A549 (cell line): Measurements from ENCODE around the gene ANKRD13D. TPM values are rescaled to one million over a fixed set of nuclear protein-coding genes. Genes with fewer than 3 reads are reported as not detected.

Experiments used
- ATAC-seq, 2 experiments: fragments of 200-7000 bp in 1 of 2; fragments of >200 bp in 1 of 2; cut with Nextera tagmentation in 1 of 2; cut with Tn5 transposase in 1 of 2; 3 replicates each; pipeline versions ENCODE4 v1.8.0 to v1.9.1; 2018 to 2020; ENCODE audit warnings: mild to moderate bottlenecking in 1 of 2, moderate library complexity in 1 of 2
- CTCF ChIA-PET: fragments of 300-600 bp; sonication (Branson Sonifier 250); formaldehyde crosslinking; extraction: SDS; loops from one replicate; lab custom pipeline; 2021; ENCODE audit warnings: antibody characterized with exemption, inconsistent platforms; lab: Yijun Ruan, JAX
- POLR2A ChIA-PET: fragments of 350-600 bp; formaldehyde crosslinking; extraction: SDS; loops from one replicate; lab custom pipeline; 2021; ENCODE audit warnings: antibody characterized with exemption, inconsistent platforms; lab: Yijun Ruan, JAX
- DNase-seq, 2 experiments: peaks; one replicate each; pipeline versions ENCODE4 v3.0.0 to v3.0.0-alpha.2; 2011 to 2016; ENCODE audit warnings: low read depth in 1 of 2, low spot score in 1 of 2
- FAIRE-seq: peaks from 2 replicates; lab custom pipeline; 2011; peaks lifted over from hg19 to GRCh38; lab: Jason Lieb, UNC
- H3K27ac ChIP-seq, 2 experiments: fragments of >200 bp; sonication (Bioruptor Twin); formaldehyde crosslinking; 3 replicates each; pipeline ENCODE4 v1.5.1; 2016 to 2017
- H3K4me1 ChIP-seq: fragments of >200 bp; sonication (Bioruptor Twin); formaldehyde crosslinking; 3 replicates; pipeline ENCODE4 v1.6.1; 2016
- H3K4me2 ChIP-seq: fragments of >200 bp; sonication (Bioruptor Twin); formaldehyde crosslinking; 3 replicates; pipeline ENCODE4 v1.6.1; 2016
- H3K4me3 ChIP-seq: fragments of >200 bp; sonication (Bioruptor Twin); formaldehyde crosslinking; 3 replicates; pipeline ENCODE4 v1.5.1; 2016
- H3K9me3 ChIP-seq: fragments of >200 bp; sonication (Bioruptor Twin); formaldehyde crosslinking; 3 replicates; pipeline ENCODE4 v1.6.1; 2016
- BHLHE40 ChIP-seq: IDR thresholded peaks from 2 replicates; pipeline ENCODE4 v1.6.1; 2012; ENCODE audit warnings: low read depth, low read length, inconsistent platforms
- CBX2 ChIP-seq: fragments of 200-600 bp; sonication (generic); IDR thresholded peaks from 2 replicates; pipeline ENCODE4 v1.6.1; 2016; ENCODE audit warnings: low read depth, mild to moderate bottlenecking, borderline replicate concordance
- CEBPB ChIP-seq, 2 experiments: fragments of >200 bp in 1 of 2; sonication (Bioruptor Twin) in 1 of 2; formaldehyde crosslinking in 1 of 2; IDR thresholded peaks; 2 replicates each; pipeline ENCODE4 v1.6.1; 2012 to 2016
- EHMT2 ChIP-seq: fragments of 200-600 bp; sonication (generic); IDR thresholded peaks from 2 replicates; pipeline ENCODE4 v1.6.1; 2016; ENCODE audit warnings: antibody characterized with exemption, low read depth, mild to moderate bottlenecking, moderate library complexity
- GATA3 ChIP-seq: IDR thresholded peaks from 2 replicates; pipeline ENCODE4 v1.6.1; 2012; ENCODE audit warnings: borderline replicate concordance
- HDAC2 ChIP-seq: fragments of 200-600 bp; sonication (generic); IDR thresholded peaks from 2 replicates; pipeline ENCODE4 v1.6.1; 2016
- JUN ChIP-seq, 2 experiments: fragments of >200 bp; sonication (Bioruptor Twin); formaldehyde crosslinking; IDR thresholded peaks; 2 replicates in 1 of 2; 3 replicates in 1 of 2; pipeline ENCODE4 v1.6.1; 2016 to 2017
- MAFK ChIP-seq: fragments of 450-650 bp; IDR thresholded peaks from 2 replicates; pipeline ENCODE4 v1.6.1; 2014; ENCODE audit not compliant: partially characterized antibody
- MAZ ChIP-seq: fragments of 150-350 bp; IDR thresholded peaks from 2 replicates; pipeline ENCODE4 v1.6.1; 2014; ENCODE audit warnings: antibody characterized with exemption, low read depth, low read length, borderline replicate concordance
- NPAS2 ChIP-seq: fragments of 250-450 bp; sonication (Bioruptor Pico); IDR thresholded peaks from 2 replicates; pipeline ENCODE4 v1.8.0; 2022; ENCODE audit warnings: mild to moderate bottlenecking, moderate library complexity, borderline replicate concordance
- POLR2AphosphoS2 ChIP-seq: conservative IDR thresholded peaks from 2 replicates; pipeline ENCODE4 v1.6.1; 2012; ENCODE audit warnings: low read length, improper control_type of control experiment, inconsistent platforms
- RAD21 ChIP-seq, 2 experiments: fragments of >200 bp in 1 of 2; sonication (Bioruptor Twin) in 1 of 2; formaldehyde crosslinking in 1 of 2; IDR thresholded peaks in 1 of 2; conservative IDR thresholded peaks in 1 of 2; 2 replicates in 1 of 2; 3 replicates in 1 of 2; pipeline ENCODE4 v1.6.1; 2012 to 2018; ENCODE audit warnings: inconsistent platforms in 1 of 2
- RARB ChIP-seq: fragments of 250-450 bp; sonication (Bioruptor Pico); IDR thresholded peaks from 2 replicates; pipeline ENCODE4 v1.8.0; 2021; ENCODE audit warnings: mild to moderate bottlenecking, moderate library complexity
- RCOR1 ChIP-seq: fragments of 150-350 bp; IDR thresholded peaks from 2 replicates; pipeline ENCODE4 v1.6.1; 2014; ENCODE audit warnings: antibody characterized with exemption, low read length, low read depth
- RNF2 ChIP-seq: fragments of 200-600 bp; sonication (generic); IDR thresholded peaks from 2 replicates; pipeline ENCODE4 v1.6.1; 2016; ENCODE audit warnings: low read depth, mild to moderate bottlenecking, antibody characterized with exemption, moderate library complexity, borderline replicate concordance
- ZFP36 ChIP-seq: fragments of 450-650 bp; IDR thresholded peaks from 2 replicates; pipeline ENCODE4 v1.6.1; 2014; ENCODE audit warnings: borderline replicate concordance; ENCODE audit not compliant: partially characterized antibody
- ZSCAN20 ChIP-seq: fragments of 250-450 bp; sonication (Bioruptor Pico); IDR thresholded peaks from 2 replicates; pipeline ENCODE4 v1.8.0; 2022; ENCODE audit warnings: mild to moderate bottlenecking, moderate library complexity
- WGBS: methylation state at CpG from one replicate; pipeline ENCODE4 v1.1.6; 2017; ENCODE audit errors: missing lambda C conversion rate; 5-methylcytosine and 5-hydroxymethylcytosine counted together
- polyA plus RNA-seq, 4 experiments: library from polyadenylated mRNA; depleted of rRNA in 3 of 4; stranded (reverse); fragments of >200 nt; fragmentation: RNase III in 1 of 4; extraction: RNeasy Plus Mini Kit Qiagen cat#74134 plus additional on column Dnase treatment in 1 of 4; gene quantifications; 2 replicates in 3 of 4; 3 replicates in 1 of 4; pipeline ENCODE4 v1.2.3, GENCODE V29; 2011 to 2017
- TF ChIP-seq, protein P1 (sequence below): fragments of 250-450 bp; sonication (Bioruptor Pico); IDR thresholded peaks from 2 replicates; pipeline ENCODE4 v1.5.0; 2021; ENCODE audit warnings: mild to moderate bottlenecking, moderate library complexity, borderline replicate concordance
- TF ChIP-seq, protein P2 (sequence below): fragments of 200-600 bp; sonication (generic); IDR thresholded peaks from 2 replicates; pipeline ENCODE4 v1.6.1; 2016; ENCODE audit warnings: antibody characterized with exemption, mild to moderate bottlenecking, moderate library complexity
- TF ChIP-seq, protein P3 (sequence below): IDR thresholded peaks from 2 replicates; pipeline ENCODE4 v1.6.1; 2012
- TF ChIP-seq, protein P4 (sequence below): fragments of 250-450 bp; sonication (Bioruptor Pico); IDR thresholded peaks from 2 replicates; pipeline ENCODE4 v1.5.0; 2020; ENCODE audit warnings: low read depth, mild to moderate bottlenecking, moderate library complexity

The ANKRD13D gene
- polyA plus RNA-seq, 2 of the 4 experiments (the other 2 are of a cell fraction): 17.0 to 24.2 TPM

DNA sequence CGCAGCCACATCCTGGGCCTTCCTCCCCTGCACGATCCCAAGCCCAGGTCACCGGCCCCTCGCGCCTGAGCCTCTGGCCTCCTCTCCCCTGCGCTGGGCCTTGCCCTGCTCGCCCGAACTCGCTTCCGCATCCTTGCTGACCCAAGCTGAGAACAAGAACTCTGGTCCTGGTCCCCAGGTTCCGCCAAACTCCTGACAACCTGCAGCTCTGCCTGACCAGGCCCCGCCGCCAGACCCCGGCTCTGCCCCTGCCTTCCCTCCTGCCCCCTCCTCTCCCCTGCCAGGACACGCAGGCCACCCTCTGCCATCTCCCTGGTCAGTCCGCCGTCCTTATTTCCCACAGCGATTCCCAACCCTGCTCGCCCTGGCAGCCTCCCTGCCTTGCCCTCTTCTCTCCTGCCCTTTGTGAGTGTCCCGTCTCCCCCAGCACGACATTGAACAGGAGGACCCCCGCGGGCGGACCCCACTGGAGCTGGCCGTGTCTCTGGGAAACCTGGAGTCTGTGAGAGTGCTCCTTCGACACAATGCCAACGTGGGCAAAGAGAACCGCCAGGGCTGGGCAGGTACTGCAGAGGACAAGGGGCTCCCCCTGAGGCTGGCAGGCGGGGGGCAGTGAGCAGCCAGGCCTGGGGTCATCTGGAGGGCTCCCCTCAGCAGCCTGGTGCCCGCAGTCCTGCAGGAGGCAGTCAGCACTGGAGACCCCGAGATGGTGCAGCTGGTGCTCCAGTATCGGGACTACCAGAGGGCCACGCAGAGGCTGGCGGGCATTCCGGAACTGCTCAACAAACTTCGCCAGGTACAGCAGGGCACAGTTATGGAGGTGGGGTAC is 762 bp downstream of the ANKRD13D start:
- H3K27ac ChIP-seq: peak overlapping the region; percentile 95 to 98
- H3K9me3 ChIP-seq: peaks cover 4% of the 10 kb centered on the region; the same call in 1 of the 3 replicates
- TF ChIP-seq RNF2 (no peak), ZFP36 (no peak), EHMT2 (no peak), MAZ (no peak)
- TF ChIP-seq, protein P1, sequence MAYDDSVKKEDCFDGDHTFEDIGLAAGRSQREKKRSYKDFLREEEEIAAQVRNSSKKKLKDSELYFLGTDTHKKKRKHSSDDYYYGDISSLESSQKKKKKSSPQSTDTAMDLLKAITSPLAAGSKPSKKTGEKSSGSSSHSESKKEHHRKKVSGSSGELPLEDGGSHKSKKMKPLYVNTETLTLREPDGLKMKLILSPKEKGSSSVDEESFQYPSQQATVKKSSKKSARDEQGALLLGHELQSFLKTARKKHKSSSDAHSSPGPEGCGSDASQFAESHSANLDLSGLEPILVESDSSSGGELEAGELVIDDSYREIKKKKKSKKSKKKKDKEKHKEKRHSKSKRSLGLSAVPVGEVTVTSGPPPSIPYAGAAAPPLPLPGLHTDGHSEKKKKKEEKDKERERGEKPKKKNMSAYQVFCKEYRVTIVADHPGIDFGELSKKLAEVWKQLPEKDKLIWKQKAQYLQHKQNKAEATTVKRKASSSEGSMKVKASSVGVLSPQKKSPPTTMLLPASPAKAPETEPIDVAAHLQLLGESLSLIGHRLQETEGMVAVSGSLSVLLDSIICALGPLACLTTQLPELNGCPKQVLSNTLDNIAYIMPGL: no peak
- TF ChIP-seq, all 56 proteins: peak for 0
- Histone ChIP-seq H3K4me1 (peaks cover 19% of the 10 kb centered on the region), H3K4me3 (peak overlapping the region; percentile 65), H3K4me2 (peak overlapping the region; percentile 98)
- ChIA-PET CTCF (interaction anchor here (0.6 to 3.4 kb wide), 8 partner anchors 9 to 35 kb away, joined by 3 to 15 read pairs (median 4); partner anchors contain the start of gene SSH3), POLR2A (interaction anchor here (1.1 to 2.9 kb wide), 4 partner anchors 11 to 131 kb away, joined by 5 to 13 read pairs (median 6); partner anchors contain the start of gene SSH3)
- DNase-seq: peak in 1 of 2 experiments; percentile 47
- no peak for FAIRE-seq
- 31% methylated on average over 19 of the region's 36 CpGs for WGBS
- ATAC-seq: peak; percentile 36 to 41

DNA sequence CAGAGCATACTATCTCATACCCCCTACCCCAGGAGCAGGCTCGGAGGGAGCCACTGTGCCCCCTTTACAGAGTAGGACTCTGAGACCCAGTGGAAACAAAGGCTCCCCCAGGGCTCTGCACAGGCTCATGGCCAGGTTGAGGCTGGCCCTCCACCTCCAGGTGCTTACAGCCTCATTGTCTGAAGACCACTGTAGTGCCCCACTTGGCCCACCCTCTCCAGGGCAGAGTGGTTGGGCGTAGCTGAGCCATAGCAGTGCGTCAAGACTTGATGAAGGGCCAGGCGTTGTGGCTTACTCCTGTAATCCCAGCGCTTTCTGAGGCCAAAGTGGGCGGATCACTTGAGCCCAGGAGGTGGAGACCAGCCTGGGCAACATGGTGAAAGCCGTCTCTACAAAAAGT is 1.7 kb downstream of the ANKRD13D start:
- Histone ChIP-seq H3K9me3 (peaks cover 13% of the 10 kb centered on the region), H3K4me3 (no peak overlapping the region), H3K4me1 (peaks cover 19% of the 10 kb centered on the region), H3K27ac (no peak overlapping the region), H3K4me2 (peak overlapping the region; percentile 98)
- WGBS: 97% methylated on average over 7 of the region's 7 CpGs
- POLR2A ChIA-PET: no interaction called here
- CTCF ChIA-PET: interaction anchor here (0.6 to 3.4 kb wide), 6 partner anchors 11 to 283 kb away, joined by 3 to 14 read pairs (median 6); partner anchors contain the start of gene SSH3
- no peak for ATAC-seq
- DNase-seq: no peak
- no peak for FAIRE-seq
- no peak for TF ChIP-seq EHMT2
- TF ChIP-seq BHLHE40: no peak
- TF ChIP-seq, protein P2, sequence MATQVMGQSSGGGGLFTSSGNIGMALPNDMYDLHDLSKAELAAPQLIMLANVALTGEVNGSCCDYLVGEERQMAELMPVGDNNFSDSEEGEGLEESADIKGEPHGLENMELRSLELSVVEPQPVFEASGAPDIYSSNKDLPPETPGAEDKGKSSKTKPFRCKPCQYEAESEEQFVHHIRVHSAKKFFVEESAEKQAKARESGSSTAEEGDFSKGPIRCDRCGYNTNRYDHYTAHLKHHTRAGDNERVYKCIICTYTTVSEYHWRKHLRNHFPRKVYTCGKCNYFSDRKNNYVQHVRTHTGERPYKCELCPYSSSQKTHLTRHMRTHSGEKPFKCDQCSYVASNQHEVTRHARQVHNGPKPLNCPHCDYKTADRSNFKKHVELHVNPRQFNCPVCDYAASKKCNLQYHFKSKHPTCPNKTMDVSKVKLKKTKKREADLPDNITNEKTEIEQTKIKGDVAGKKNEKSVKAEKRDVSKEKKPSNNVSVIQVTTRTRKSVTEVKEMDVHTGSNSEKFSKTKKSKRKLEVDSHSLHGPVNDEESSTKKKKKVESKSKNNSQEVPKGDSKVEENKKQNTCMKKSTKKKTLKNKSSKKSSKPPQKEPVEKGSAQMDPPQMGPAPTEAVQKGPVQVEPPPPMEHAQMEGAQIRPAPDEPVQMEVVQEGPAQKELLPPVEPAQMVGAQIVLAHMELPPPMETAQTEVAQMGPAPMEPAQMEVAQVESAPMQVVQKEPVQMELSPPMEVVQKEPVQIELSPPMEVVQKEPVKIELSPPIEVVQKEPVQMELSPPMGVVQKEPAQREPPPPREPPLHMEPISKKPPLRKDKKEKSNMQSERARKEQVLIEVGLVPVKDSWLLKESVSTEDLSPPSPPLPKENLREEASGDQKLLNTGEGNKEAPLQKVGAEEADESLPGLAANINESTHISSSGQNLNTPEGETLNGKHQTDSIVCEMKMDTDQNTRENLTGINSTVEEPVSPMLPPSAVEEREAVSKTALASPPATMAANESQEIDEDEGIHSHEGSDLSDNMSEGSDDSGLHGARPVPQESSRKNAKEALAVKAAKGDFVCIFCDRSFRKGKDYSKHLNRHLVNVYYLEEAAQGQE: no peak
- no peak for TF ChIP-seq JUN (IDR thresholded peaks at IDR 0.05)
- no peak for TF ChIP-seq POLR2AphosphoS2
- no peak for TF ChIP-seq CBX2
- no peak for TF ChIP-seq RARB (CRISPR knock-in tag)
- no peak for TF ChIP-seq RCOR1
- TF ChIP-seq MAFK: no peak
- TF ChIP-seq NPAS2 (CRISPR knock-in tag): no peak
- no peak for TF ChIP-seq CEBPB (IDR thresholded peaks at IDR 0.05)
- TF ChIP-seq, protein P3, sequence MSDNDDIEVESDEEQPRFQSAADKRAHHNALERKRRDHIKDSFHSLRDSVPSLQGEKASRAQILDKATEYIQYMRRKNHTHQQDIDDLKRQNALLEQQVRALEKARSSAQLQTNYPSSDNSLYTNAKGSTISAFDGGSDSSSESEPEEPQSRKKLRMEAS: no peak
- no peak for TF ChIP-seq HDAC2
- TF ChIP-seq, protein P4, sequence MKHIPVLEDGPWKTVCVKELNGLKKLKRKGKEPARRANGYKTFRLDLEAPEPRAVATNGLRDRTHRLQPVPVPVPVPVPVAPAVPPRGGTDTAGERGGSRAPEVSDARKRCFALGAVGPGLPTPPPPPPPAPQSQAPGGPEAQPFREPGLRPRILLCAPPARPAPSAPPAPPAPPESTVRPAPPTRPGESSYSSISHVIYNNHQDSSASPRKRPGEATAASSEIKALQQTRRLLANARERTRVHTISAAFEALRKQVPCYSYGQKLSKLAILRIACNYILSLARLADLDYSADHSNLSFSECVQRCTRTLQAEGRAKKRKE (CRISPR knock-in tag): no peak
- no peak for TF ChIP-seq RAD21 (conservative IDR thresholded peaks at IDR 0.05 in 1 of 2, IDR thresholded peaks at IDR 0.05 in 1 of 2)
- no peak for TF ChIP-seq GATA3
- no peak for TF ChIP-seq ZSCAN20 (CRISPR knock-in tag)
